GM23338 (cell line): ENCODE measurements around the gene WDR76. TPM values are rescaled to one million over a fixed set of nuclear protein-coding genes. Genes with fewer than 3 reads are reported as not detected.
A peak's percentile ranks its signal among the peaks of the same experiment; 100 is the strongest.

Experiments used
- ATAC-seq: fragments of 200-7000 bp; cut with Tn5 transposase; 3 replicates; pipeline ENCODE4 v1.9.1; 2020
- DNase-seq: peaks from one replicate; pipeline ENCODE4 v3.0.0-alpha.2; 2015; ENCODE audit warnings: low spot score
- H2AFZ ChIP-seq: fragments of 200-600 bp; sonication (generic); 2 replicates; pipeline ENCODE4 v1.8.0; 2016; ENCODE audit warnings: antibody characterized with exemption, mild to moderate bottlenecking, moderate library complexity
- H3F3A ChIP-seq: fragments of 200-600 bp; sonication (generic); replicated peaks from 2 replicates; pipeline ENCODE4 v1.8.0; 2017; ENCODE audit warnings: antibody characterized with exemption, mixed run types, low read depth
- H3K27ac ChIP-seq: fragments of 200-600 bp; sonication (generic); 2 replicates; pipeline ENCODE4 v1.6.1; 2016; ENCODE audit warnings: low read depth
- H3K27me3 ChIP-seq: fragments of 200-600 bp; sonication (generic); 2 replicates; pipeline ENCODE4 v1.8.0; 2016; ENCODE audit warnings: mild to moderate bottlenecking, mixed run types, moderate library complexity; ENCODE audit not compliant: insufficient read depth
- H3K36me3 ChIP-seq: fragments of 200-600 bp; sonication (generic); 2 replicates; pipeline ENCODE4 v1.8.0; 2016; ENCODE audit warnings: mild to moderate bottlenecking; ENCODE audit not compliant: insufficient read depth
- H3K4me1 ChIP-seq: fragments of 200-600 bp; sonication (generic); 2 replicates; pipeline ENCODE4 v1.8.0; 2016; ENCODE audit warnings: mild to moderate bottlenecking, moderate library complexity; ENCODE audit not compliant: insufficient read depth
- H3K4me2 ChIP-seq: fragments of 200-600 bp; sonication (generic); 2 replicates; pipeline ENCODE4 v1.7.1; 2017; ENCODE audit warnings: mixed run types
- H3K4me3 ChIP-seq: fragments of 200-600 bp; sonication (generic); 2 replicates; pipeline ENCODE4 v1.6.1; 2016; ENCODE audit warnings: mixed run types
- H3K79me2 ChIP-seq: fragments of 200-600 bp; sonication (generic); replicated peaks from 2 replicates; pipeline ENCODE4 v1.8.0; 2017; ENCODE audit warnings: mild to moderate bottlenecking; ENCODE audit not compliant: insufficient read depth
- H3K9me2 ChIP-seq: fragments of 200-600 bp; sonication (generic); 2 replicates; pipeline ENCODE4 v1.8.0; 2017; ENCODE audit not compliant: insufficient read depth
- H4K20me1 ChIP-seq: fragments of 200-600 bp; sonication (generic); replicated peaks from 2 replicates; pipeline ENCODE4 v1.8.0; 2017; ENCODE audit warnings: mild to moderate bottlenecking; ENCODE audit not compliant: insufficient read depth
- H3K27ac Mint-ChIP-seq: 2 replicates; pipeline ENCODE4 v1.8.0; 2020; ENCODE audit warnings: inconsistent platforms, mild to moderate bottlenecking, moderate library complexity, mixed read lengths
- H3K27me3 Mint-ChIP-seq: 3 replicates; pipeline ENCODE4 v1.8.0; 2022; ENCODE audit warnings: low read depth, mild to moderate bottlenecking, moderate library complexity, mixed read lengths, inconsistent platforms; ENCODE audit not compliant: insufficient read depth, poor library complexity
- H3K36me3 Mint-ChIP-seq: 3 replicates; pipeline ENCODE4 v1.8.0; 2021; ENCODE audit warnings: low read depth, mild to moderate bottlenecking, inconsistent platforms, moderate library complexity, mixed read lengths
- H3K4me1 Mint-ChIP-seq: 3 replicates; pipeline ENCODE4 v1.8.0; 2020; ENCODE audit warnings: mild to moderate bottlenecking, inconsistent platforms, mixed read lengths
- H3K4me3 Mint-ChIP-seq: 3 replicates; pipeline ENCODE4 v1.8.0; 2021; ENCODE audit warnings: moderate library complexity, mild to moderate bottlenecking, inconsistent platforms, mixed read lengths
- H3K9me3 Mint-ChIP-seq: 3 replicates; pipeline ENCODE4 v1.8.0; 2020; ENCODE audit warnings: moderate library complexity, mild to moderate bottlenecking, inconsistent platforms, mixed read lengths
- CREB1 ChIP-seq: fragments of 250-450 bp; sonication (Bioruptor Pico); IDR thresholded peaks from 2 replicates; pipeline ENCODE4 v1.5.0; 2020; ENCODE audit warnings: low read depth, mild to moderate bottlenecking, moderate library complexity
- EZH2 ChIP-seq: fragments of 200-600 bp; sonication (generic); IDR thresholded peaks from one replicate; pipeline ENCODE4 v1.8.0; 2017; ENCODE audit warnings: antibody characterized with exemption, mild to moderate bottlenecking, low read depth; ENCODE audit not compliant: unreplicated experiment
- EZH2phosphoT487 ChIP-seq: fragments of 200-600 bp; sonication (generic); IDR thresholded peaks from one replicate; pipeline ENCODE4 v1.8.1; 2018; ENCODE audit warnings: antibody characterized with exemption; ENCODE audit not compliant: unreplicated experiment
- JUNB ChIP-seq: IDR thresholded peaks from one replicate; pipeline ENCODE4 v1.6.1; 2016; ENCODE audit warnings: antibody characterized with exemption; ENCODE audit not compliant: unreplicated experiment
- NANOG ChIP-seq: IDR thresholded peaks from 2 replicates; pipeline ENCODE4 v1.6.1; 2016; ENCODE audit warnings: antibody characterized with exemption, borderline replicate concordance
- POLR2AphosphoS5 ChIP-seq: IDR thresholded peaks from 2 replicates; pipeline ENCODE4 v1.6.1; 2016; ENCODE audit warnings: antibody characterized with exemption, low read depth
- STAT1 ChIP-seq: IDR thresholded peaks from one replicate; pipeline ENCODE4 v1.6.1; 2016; ENCODE audit warnings: antibody characterized with exemption; ENCODE audit not compliant: unreplicated experiment
- ZNF114 ChIP-seq: fragments of 250-450 bp; sonication (Bioruptor Pico); IDR thresholded peaks from 2 replicates; pipeline ENCODE4 v1.5.0; 2020; ENCODE audit warnings: mild to moderate bottlenecking, moderate library complexity
- ZNF331 ChIP-seq: fragments of 250-450 bp; sonication (Bioruptor Pico); IDR thresholded peaks from 2 replicates; pipeline ENCODE4 v1.5.0; 2020; ENCODE audit warnings: low read depth, mild to moderate bottlenecking, moderate library complexity
- polyA plus RNA-seq: library from polyadenylated mRNA; unstranded; fragments of >200 nt; fragmentation: Nextera tagmentation; extraction: Ambion mirVana; gene quantifications from 2 replicates; pipeline ENCODE4 v1.2.1, GENCODE V29; 2016
- total RNA-seq: library from RNA; depleted of rRNA; stranded (reverse); fragments of >200 nt; shearing (Covaris generic); gene quantifications from 2 replicates; pipeline ENCODE4 v1.2.3, GENCODE V29; 2014
- TF ChIP-seq, protein P1 (sequence below): IDR thresholded peaks from 2 replicates; pipeline ENCODE4 v1.6.1; 2016; ENCODE audit warnings: antibody characterized with exemption
- TF ChIP-seq, protein P2 (sequence below): fragments of 250-450 bp; sonication (Bioruptor Pico); IDR thresholded peaks from 2 replicates; pipeline ENCODE4 v1.5.0; 2020; ENCODE audit warnings: mild to moderate bottlenecking, moderate library complexity
- TF ChIP-seq, protein P3 (sequence below): IDR thresholded peaks from one replicate; pipeline ENCODE4 v1.6.1; 2018; ENCODE audit warnings: antibody characterized with exemption; ENCODE audit not compliant: unreplicated experiment
- TF ChIP-seq, protein P4 (sequence below), 2 experiments: fragments of 200-600 bp in 1 of 2; sonication (generic) in 1 of 2; conservative IDR thresholded peaks; 2 replicates each; pipeline versions ENCODE4 v1.5.1 to v1.6.1; 2016 to 2017; ENCODE audit warnings: antibody characterized with exemption in 2 of 2, low read depth in 2 of 2, mild to moderate bottlenecking in 2 of 2, moderate library complexity in 1 of 2

The WDR76 gene
- total and polyA plus RNA-seq, 2 experiments from 2014 or later = 9.7 to 17.8 TPM

DNA sequence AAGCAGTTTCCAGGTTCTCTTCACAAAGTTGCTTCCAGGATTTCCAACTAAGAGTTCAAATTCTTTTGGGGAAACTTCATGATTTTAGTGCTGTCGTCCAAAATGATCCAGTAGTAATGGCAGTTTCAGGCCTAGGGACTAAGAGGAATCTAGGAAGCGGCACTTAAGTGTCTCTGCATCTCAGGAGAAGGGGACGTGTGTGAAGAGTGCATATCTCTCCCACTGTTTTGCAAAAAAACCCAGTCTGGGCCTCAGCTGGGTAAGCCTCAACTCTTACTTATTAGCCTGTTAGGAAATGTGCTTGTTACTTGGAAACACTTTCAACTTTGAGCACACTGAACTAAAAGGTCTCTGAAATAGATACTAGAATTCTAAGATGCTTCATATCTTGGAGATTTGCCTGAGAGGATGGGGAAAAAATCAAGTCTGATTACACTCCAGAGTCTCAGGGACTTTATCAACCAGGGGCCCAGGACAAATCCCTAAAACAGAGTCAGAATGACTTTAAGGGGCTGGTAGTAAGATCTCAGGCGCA, 81.8 kb downstream of the WDR76 start:
- Mint-ChIP-seq H3K9me3 (no peaks in the 10 kb centered on the region), H3K27ac (no peak overlapping the region), H3K4me3 (no peak overlapping the region), H3K27me3 (peaks cover 2% of the 10 kb centered on the region), H3K36me3 (peaks cover 22% of the 10 kb centered on the region), H3K4me1 (peaks cover 4% of the 10 kb centered on the region; the same call in 2 of the 3 replicates)
- DNase-seq (no peak), ATAC-seq (no peak)
- H4K20me1 ChIP-seq = no peaks in the 10 kb centered on the region
- no peak overlapping the region for H3K4me3 ChIP-seq
- H3K36me3 ChIP-seq = peaks cover 7% of the 10 kb centered on the region; the same call in 1 of the 2 replicates
- no peaks in the 10 kb centered on the region for H3K27me3 ChIP-seq
- 0 out of 2 replicates have a peak, but pooled peaks cover 3% of the 10 kb centered on the region for H3F3A ChIP-seq
- no peaks in the 10 kb centered on the region for H3K4me1 ChIP-seq
- peak overlapping the region; percentile 63; the same call in 1 of the 2 replicates for H3K27ac ChIP-seq
- TF ChIP-seq NANOG = no peak
- TF ChIP-seq EZH2 = no peak
- no peak for TF ChIP-seq CREB1 (CRISPR knock-in tag)
- TF ChIP-seq ZNF114 (CRISPR knock-in tag) = no peak
- no peak for TF ChIP-seq EZH2phosphoT487
- no peak for TF ChIP-seq POLR2AphosphoS5
- TF ChIP-seq, protein P1, sequence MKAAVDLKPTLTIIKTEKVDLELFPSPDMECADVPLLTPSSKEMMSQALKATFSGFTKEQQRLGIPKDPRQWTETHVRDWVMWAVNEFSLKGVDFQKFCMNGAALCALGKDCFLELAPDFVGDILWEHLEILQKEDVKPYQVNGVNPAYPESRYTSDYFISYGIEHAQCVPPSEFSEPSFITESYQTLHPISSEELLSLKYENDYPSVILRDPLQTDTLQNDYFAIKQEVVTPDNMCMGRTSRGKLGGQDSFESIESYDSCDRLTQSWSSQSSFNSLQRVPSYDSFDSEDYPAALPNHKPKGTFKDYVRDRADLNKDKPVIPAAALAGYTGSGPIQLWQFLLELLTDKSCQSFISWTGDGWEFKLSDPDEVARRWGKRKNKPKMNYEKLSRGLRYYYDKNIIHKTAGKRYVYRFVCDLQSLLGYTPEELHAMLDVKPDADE = no peak
- TF ChIP-seq, protein P2, sequence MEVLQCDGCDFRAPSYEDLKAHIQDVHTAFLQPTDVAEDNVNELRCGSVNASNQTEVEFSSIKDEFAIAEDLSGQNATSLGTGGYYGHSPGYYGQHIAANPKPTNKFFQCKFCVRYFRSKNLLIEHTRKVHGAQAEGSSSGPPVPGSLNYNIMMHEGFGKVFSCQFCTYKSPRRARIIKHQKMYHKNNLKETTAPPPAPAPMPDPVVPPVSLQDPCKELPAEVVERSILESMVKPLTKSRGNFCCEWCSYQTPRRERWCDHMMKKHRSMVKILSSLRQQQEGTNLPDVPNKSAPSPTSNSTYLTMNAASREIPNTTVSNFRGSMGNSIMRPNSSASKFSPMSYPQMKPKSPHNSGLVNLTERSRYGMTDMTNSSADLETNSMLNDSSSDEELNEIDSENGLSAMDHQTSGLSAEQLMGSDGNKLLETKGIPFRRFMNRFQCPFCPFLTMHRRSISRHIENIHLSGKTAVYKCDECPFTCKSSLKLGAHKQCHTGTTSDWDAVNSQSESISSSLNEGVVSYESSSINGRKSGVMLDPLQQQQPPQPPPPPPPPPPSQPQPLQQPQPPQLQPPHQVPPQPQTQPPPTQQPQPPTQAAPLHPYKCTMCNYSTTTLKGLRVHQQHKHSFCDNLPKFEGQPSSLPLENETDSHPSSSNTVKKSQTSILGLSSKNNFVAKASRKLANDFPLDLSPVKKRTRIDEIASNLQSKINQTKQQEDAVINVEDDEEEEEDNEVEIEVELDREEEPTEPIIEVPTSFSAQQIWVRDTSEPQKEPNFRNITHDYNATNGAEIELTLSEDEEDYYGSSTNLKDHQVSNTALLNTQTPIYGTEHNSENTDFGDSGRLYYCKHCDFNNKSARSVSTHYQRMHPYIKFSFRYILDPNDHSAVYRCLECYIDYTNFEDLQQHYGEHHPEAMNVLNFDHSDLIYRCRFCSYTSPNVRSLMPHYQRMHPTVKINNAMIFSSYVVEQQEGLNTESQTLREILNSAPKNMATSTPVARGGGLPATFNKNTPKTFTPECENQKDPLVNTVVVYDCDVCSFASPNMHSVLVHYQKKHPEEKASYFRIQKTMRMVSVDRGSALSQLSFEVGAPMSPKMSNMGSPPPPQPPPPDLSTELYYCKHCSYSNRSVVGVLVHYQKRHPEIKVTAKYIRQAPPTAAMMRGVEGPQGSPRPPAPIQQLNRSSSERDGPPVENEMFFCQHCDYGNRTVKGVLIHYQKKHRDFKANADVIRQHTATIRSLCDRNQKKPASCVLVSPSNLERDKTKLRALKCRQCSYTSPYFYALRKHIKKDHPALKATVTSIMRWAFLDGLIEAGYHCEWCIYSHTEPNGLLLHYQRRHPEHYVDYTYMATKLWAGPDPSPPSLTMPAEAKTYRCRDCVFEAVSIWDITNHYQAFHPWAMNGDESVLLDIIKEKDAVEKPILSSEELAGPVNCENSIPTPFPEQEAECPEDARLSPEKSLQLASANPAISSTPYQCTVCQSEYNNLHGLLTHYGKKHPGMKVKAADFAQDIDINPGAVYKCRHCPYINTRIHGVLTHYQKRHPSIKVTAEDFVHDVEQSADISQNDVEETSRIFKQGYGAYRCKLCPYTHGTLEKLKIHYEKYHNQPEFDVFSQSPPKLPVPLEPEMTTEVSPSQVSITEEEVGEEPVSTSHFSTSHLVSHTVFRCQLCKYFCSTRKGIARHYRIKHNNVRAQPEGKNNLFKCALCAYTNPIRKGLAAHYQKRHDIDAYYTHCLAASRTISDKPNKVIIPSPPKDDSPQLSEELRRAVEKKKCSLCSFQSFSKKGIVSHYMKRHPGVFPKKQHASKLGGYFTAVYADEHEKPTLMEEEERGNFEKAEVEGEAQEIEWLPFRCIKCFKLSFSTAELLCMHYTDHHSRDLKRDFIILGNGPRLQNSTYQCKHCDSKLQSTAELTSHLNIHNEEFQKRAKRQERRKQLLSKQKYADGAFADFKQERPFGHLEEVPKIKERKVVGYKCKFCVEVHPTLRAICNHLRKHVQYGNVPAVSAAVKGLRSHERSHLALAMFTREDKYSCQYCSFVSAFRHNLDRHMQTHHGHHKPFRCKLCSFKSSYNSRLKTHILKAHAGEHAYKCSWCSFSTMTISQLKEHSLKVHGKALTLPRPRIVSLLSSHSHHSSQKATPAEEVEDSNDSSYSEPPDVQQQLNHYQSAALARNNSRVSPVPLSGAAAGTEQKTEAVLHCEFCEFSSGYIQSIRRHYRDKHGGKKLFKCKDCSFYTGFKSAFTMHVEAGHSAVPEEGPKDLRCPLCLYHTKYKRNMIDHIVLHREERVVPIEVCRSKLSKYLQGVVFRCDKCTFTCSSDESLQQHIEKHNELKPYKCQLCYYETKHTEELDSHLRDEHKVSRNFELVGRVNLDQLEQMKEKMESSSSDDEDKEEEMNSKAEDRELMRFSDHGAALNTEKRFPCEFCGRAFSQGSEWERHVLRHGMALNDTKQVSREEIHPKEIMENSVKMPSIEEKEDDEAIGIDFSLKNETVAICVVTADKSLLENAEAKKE (CRISPR knock-in tag) = no peak
- TF ChIP-seq, protein P3, sequence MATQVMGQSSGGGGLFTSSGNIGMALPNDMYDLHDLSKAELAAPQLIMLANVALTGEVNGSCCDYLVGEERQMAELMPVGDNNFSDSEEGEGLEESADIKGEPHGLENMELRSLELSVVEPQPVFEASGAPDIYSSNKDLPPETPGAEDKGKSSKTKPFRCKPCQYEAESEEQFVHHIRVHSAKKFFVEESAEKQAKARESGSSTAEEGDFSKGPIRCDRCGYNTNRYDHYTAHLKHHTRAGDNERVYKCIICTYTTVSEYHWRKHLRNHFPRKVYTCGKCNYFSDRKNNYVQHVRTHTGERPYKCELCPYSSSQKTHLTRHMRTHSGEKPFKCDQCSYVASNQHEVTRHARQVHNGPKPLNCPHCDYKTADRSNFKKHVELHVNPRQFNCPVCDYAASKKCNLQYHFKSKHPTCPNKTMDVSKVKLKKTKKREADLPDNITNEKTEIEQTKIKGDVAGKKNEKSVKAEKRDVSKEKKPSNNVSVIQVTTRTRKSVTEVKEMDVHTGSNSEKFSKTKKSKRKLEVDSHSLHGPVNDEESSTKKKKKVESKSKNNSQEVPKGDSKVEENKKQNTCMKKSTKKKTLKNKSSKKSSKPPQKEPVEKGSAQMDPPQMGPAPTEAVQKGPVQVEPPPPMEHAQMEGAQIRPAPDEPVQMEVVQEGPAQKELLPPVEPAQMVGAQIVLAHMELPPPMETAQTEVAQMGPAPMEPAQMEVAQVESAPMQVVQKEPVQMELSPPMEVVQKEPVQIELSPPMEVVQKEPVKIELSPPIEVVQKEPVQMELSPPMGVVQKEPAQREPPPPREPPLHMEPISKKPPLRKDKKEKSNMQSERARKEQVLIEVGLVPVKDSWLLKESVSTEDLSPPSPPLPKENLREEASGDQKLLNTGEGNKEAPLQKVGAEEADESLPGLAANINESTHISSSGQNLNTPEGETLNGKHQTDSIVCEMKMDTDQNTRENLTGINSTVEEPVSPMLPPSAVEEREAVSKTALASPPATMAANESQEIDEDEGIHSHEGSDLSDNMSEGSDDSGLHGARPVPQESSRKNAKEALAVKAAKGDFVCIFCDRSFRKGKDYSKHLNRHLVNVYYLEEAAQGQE = no peak
- TF ChIP-seq ZNF331 (CRISPR knock-in tag) = no peak
- no peak for TF ChIP-seq STAT1
- TF ChIP-seq JUNB = no peak
- TF ChIP-seq, protein P4, sequence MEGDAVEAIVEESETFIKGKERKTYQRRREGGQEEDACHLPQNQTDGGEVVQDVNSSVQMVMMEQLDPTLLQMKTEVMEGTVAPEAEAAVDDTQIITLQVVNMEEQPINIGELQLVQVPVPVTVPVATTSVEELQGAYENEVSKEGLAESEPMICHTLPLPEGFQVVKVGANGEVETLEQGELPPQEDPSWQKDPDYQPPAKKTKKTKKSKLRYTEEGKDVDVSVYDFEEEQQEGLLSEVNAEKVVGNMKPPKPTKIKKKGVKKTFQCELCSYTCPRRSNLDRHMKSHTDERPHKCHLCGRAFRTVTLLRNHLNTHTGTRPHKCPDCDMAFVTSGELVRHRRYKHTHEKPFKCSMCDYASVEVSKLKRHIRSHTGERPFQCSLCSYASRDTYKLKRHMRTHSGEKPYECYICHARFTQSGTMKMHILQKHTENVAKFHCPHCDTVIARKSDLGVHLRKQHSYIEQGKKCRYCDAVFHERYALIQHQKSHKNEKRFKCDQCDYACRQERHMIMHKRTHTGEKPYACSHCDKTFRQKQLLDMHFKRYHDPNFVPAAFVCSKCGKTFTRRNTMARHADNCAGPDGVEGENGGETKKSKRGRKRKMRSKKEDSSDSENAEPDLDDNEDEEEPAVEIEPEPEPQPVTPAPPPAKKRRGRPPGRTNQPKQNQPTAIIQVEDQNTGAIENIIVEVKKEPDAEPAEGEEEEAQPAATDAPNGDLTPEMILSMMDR (conservative IDR thresholded peaks at IDR 0.05; ENCODE audit: low read depth in 2 of 2) = no peak
- H3K9me2 ChIP-seq = no peaks in the 10 kb centered on the region
- no peaks in the 10 kb centered on the region for H3K79me2 ChIP-seq
- H2AFZ ChIP-seq = no peak overlapping the region
- no peak overlapping the region for H3K4me2 ChIP-seq
